MCF 10A (cell line): Measurements from ENCODE around the gene PLCD1. TPM values are rescaled to one million over a fixed set of nuclear protein-coding genes. Genes with fewer than 3 reads are reported as not detected.

Experiments used
- BruUV-seq: library from RNA; stranded (reverse); fragments of 400-500 nt; replicated peaks from 2 replicates; lab custom pipeline; 2021; lab: Mats Ljungman, UMichigan
- CTCF ChIA-PET: fragments of 300-600 bp; sonication (Branson Sonifier 250); formaldehyde crosslinking; extraction: SDS; loops from one replicate; lab custom pipeline; 2021; ENCODE audit warnings: antibody characterized with exemption, inconsistent platforms; lab: Yijun Ruan, JAX
- POLR2A ChIA-PET: fragments of 300-600, 350-650 bp; sonication (Branson Sonifier 250); formaldehyde crosslinking; extraction: SDS; loops from one replicate; lab custom pipeline; 2020; ENCODE audit warnings: antibody characterized with exemption, inconsistent platforms; lab: Yijun Ruan, JAX
- DNase-seq: peaks from one replicate; pipeline ENCODE4 v3.0.0-alpha.2; 2018; ENCODE audit not compliant: unreplicated experiment
- H3K27ac Mint-ChIP-seq: one replicate; pipeline ENCODE4 v1.8.0; 2022; ENCODE audit warnings: mild to moderate bottlenecking, low read depth, mixed read lengths; ENCODE audit not compliant: unreplicated experiment
- H3K27me3 Mint-ChIP-seq: one replicate; pipeline ENCODE4 v1.8.0; 2022; ENCODE audit warnings: mixed read lengths; ENCODE audit not compliant: insufficient read depth, unreplicated experiment
- H3K36me3 Mint-ChIP-seq: one replicate; pipeline ENCODE4 v1.8.0; 2022; ENCODE audit warnings: mild to moderate bottlenecking, moderate library complexity, mixed read lengths; ENCODE audit not compliant: insufficient read depth, unreplicated experiment
- H3K4me1 Mint-ChIP-seq: one replicate; pipeline ENCODE4 v1.8.0; 2022; ENCODE audit warnings: mixed read lengths; ENCODE audit not compliant: insufficient read depth, unreplicated experiment
- H3K4me3 Mint-ChIP-seq: one replicate; pipeline ENCODE4 v1.8.0; 2022; ENCODE audit warnings: mild to moderate bottlenecking, moderate library complexity, mixed read lengths; ENCODE audit not compliant: unreplicated experiment
- H3K9me3 Mint-ChIP-seq: one replicate; pipeline ENCODE4 v1.8.0; 2022; ENCODE audit warnings: mixed read lengths; ENCODE audit not compliant: unreplicated experiment
- CTCF ChIP-seq: fragments of 200-600 bp; IDR thresholded peaks from one replicate; pipeline ENCODE4 v1.8.0; 2022; ENCODE audit warnings: antibody characterized with exemption, mild to moderate bottlenecking; ENCODE audit not compliant: unreplicated experiment
- intact Hi-C: fragments of 100-400 bp; cut with micrococcal nuclease; formaldehyde crosslinking; loops from 2 replicates; pipeline ENCODE4 v1.14.1; 2022
- total RNA-seq: library from RNA; stranded (reverse); gene quantifications from 2 replicates; pipeline ENCODE4 v1.2.3, GENCODE V29; 2022

Gene PLCD1
- total RNA-seq, 1 experiment from 2014 or later = 1.8 TPM

DNA sequence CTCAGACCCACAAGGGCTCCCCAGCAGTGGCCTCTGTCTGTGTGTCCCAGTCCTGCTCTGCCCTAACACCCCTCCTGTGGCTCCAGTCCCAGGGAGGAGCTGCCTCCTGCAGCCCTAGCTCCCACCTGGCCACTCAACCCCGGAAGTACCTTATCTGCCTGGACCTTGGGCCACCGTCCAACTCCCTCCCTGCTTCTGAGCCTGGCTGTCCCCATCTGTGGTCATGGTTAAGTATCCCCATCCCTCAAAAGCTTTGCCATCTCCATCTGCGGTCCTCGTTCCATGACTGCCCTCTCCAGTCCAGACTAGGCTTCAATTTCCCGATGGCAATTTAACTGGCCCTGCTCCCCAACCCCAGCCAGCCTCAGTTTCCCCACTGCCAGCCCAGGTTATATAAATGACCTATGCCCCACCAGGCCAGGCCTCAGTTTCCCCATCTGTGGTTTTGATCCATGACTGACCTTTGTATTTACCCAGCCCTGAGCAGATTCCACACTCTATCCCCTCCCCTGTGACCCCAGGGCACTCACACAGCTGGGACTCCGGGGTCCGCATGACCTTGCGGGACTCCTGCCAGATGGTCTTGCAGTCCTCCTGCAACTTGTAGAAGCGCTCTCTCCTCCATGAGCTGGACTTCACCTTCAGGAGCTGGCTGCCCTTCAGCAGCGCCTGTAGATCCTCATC, 9.6 kb downstream of the PLCD1 start:
- no peak for TF ChIP-seq CTCF
- Mint-ChIP-seq H3K36me3 (no peaks in the 10 kb centered on the region), H3K4me3 (no peak overlapping the region), H3K9me3 (no peaks in the 10 kb centered on the region), H3K27me3 (no peaks in the 10 kb centered on the region), H3K4me1 (peaks cover 13% of the 10 kb centered on the region), H3K27ac (no peak overlapping the region)
- ChIA-PET CTCF (interaction anchor here (0.5 to 1.2 kb wide), 4 partner anchors 98 to 279 kb away, joined by 3 read pairs; no protein-coding TSS in a partner anchor), POLR2A (interaction anchor here (0.5 to 0.7 kb wide), 2 partner anchors 12 to 963 kb away, joined by 3 to 4 read pairs; no protein-coding TSS in a partner anchor)
- DNase-seq = no peak
- BruUV-seq = no TSS peak
- intact Hi-C loops = no loop called here

- no peak overlapping the region for H3K4me3 Mint-ChIP-seq
- H3K9me3 Mint-ChIP-seq = no peaks in the 10 kb centered on the region
- H3K36me3 Mint-ChIP-seq = no peaks in the 10 kb centered on the region
- ChIA-PET POLR2A (interaction anchor here (0.6 kb wide), 1 partner anchor 131 kb away, joined by 4 read pairs; no protein-coding TSS in a partner anchor), CTCF (no interaction called here)
- BruUV-seq = no TSS peak
- peaks cover 1% of the 10 kb centered on the region for H3K4me1 Mint-ChIP-seq
- intact Hi-C loops = no loop called here
- no peaks in the 10 kb centered on the region for H3K27me3 Mint-ChIP-seq
- no peak for TF ChIP-seq CTCF
- no peak for DNase-seq
- H3K27ac Mint-ChIP-seq = no peak overlapping the region
Measured at GRCh38 chr3:38018296-38019266, 10.9 kb downstream of the PLCD1 start.

DNA sequence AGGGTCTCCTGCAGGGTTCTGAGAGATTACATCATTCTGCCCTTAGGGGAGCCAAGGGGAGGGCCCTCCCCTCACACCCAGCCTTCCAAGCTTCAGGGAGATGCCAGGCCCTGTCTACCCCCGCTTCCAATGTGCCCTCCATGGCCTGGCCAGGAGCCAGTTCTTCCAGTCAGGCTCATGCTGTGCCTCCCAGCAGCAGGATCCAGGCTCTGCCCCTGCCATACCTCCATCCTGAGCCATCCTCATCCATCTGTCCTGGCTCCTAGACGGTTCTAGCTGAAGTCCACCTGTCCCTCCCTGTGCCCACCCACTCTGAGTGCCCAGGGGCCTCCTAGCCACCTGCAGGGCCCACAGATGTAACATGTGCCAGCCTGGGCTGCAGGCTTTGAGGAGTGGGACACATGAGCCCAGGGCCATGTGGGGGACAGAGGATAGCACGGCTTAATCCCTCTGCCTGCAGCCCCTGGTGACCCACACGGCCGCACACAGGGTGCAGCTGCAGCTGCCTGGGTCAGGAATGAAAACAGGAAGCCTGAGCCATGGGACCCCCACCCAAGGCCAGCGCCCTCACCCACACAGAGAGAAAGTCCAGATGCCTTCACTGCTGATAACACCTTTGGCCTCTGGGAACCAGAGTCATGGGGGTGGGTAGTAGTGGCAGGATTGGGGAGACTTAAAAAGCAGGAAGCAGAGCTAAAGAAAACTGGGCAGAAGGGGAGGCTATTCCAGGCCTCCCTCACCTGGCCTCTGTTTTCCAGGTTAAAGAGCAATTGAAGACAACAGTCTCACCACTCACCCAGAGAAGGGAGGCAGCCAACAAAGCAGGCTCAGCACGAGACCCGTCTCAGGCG, 11.8 kb downstream of the PLCD1 start:
- H3K27me3 Mint-ChIP-seq = no peaks in the 10 kb centered on the region
- no TSS peak for BruUV-seq
- no peak for TF ChIP-seq CTCF
- H3K9me3 Mint-ChIP-seq = no peaks in the 10 kb centered on the region
- intact Hi-C loops = no loop called here
- ChIA-PET POLR2A (interaction anchor here (0.6 kb wide), 1 partner anchor 131 kb away, joined by 4 read pairs; no protein-coding TSS in a partner anchor), CTCF (interaction anchor here (0.6 kb wide), 1 partner anchor 21 kb away, joined by 3 read pairs; the partner anchor contains the start of gene DLEC1)
- H3K4me1 Mint-ChIP-seq = no peaks in the 10 kb centered on the region
- no peak overlapping the region for H3K4me3 Mint-ChIP-seq
- no peak overlapping the region for H3K27ac Mint-ChIP-seq
- H3K36me3 Mint-ChIP-seq = no peaks in the 10 kb centered on the region
- DNase-seq = no peak
